ENCODE results near the gene SCYGR1. TPM values are rescaled to one million over a fixed set of nuclear protein-coding genes. Genes with fewer than 3 reads are reported as not detected.

SCYGR1 gene
- total and polyA plus RNA-seq, 2 of the 13 experiments (the other 11 are each of a cell fraction or from before 2014, with no cell fraction given) = not detected

GRCh38 chr2:227406177-227407031 is 18.7 kb upstream of the SCYGR1 start (continued):
- no peak for TF ChIP-seq GMEB1 (CRISPR knock-in tag; IDR thresholded peaks at IDR 0.05; ENCODE audit: borderline replicate concordance)
- TF ChIP-seq ATF7 (IDR thresholded peaks at IDR 0.05) = no peak
- no peak for TF ChIP-seq ATF7 (CRISPR knock-in tag; IDR thresholded peaks at IDR 0.05)
- TF ChIP-seq, protein P1, sequence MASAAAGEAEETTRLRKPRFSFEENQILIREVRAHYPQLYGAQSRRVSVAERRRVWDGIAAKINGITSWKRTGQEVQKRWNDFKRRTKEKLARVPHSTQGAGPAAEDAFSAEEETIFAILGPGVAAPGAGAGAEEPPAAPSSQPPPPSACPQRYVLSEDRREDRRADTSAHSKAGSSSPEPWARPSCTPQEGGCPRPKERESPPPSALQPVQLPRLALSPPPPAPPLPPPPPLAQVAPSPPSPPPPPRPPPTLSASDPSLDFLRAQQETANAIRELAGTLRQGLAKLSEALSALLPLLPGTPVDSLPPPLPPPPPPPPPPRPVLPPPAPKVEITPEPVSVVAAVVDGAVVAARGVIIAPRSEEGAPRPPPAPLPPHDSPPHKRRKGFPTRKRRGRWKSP (CRISPR knock-in tag; IDR thresholded peaks at IDR 0.05) = peak; percentile 62; the same call in 1 of the 2 replicates
- no peak for TF ChIP-seq ZNF207 (IDR thresholded peaks at IDR 0.05; ENCODE audit: borderline replicate concordance)
- peak; percentile 78 for TF ChIP-seq ZBTB7B (CRISPR knock-in tag; IDR thresholded peaks at IDR 0.05)
- TF ChIP-seq, protein P2, sequence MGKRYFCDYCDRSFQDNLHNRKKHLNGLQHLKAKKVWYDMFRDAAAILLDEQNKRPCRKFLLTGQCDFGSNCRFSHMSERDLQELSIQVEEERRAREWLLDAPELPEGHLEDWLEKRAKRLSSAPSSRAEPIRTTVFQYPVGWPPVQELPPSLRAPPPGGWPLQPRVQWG (CRISPR knock-in tag; IDR thresholded peaks at IDR 0.05; ENCODE audit: borderline replicate concordance, low read depth) = no peak
- TF ChIP-seq, protein P3, sequence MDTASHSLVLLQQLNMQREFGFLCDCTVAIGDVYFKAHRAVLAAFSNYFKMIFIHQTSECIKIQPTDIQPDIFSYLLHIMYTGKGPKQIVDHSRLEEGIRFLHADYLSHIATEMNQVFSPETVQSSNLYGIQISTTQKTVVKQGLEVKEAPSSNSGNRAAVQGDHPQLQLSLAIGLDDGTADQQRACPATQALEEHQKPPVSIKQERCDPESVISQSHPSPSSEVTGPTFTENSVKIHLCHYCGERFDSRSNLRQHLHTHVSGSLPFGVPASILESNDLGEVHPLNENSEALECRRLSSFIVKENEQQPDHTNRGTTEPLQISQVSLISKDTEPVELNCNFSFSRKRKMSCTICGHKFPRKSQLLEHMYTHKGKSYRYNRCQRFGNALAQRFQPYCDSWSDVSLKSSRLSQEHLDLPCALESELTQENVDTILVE (CRISPR knock-in tag; IDR thresholded peaks at IDR 0.05) = peak; percentile 83
- no peak for TF ChIP-seq TRIM22 (IDR thresholded peaks at IDR 0.05)
- TF ChIP-seq, protein P4, sequence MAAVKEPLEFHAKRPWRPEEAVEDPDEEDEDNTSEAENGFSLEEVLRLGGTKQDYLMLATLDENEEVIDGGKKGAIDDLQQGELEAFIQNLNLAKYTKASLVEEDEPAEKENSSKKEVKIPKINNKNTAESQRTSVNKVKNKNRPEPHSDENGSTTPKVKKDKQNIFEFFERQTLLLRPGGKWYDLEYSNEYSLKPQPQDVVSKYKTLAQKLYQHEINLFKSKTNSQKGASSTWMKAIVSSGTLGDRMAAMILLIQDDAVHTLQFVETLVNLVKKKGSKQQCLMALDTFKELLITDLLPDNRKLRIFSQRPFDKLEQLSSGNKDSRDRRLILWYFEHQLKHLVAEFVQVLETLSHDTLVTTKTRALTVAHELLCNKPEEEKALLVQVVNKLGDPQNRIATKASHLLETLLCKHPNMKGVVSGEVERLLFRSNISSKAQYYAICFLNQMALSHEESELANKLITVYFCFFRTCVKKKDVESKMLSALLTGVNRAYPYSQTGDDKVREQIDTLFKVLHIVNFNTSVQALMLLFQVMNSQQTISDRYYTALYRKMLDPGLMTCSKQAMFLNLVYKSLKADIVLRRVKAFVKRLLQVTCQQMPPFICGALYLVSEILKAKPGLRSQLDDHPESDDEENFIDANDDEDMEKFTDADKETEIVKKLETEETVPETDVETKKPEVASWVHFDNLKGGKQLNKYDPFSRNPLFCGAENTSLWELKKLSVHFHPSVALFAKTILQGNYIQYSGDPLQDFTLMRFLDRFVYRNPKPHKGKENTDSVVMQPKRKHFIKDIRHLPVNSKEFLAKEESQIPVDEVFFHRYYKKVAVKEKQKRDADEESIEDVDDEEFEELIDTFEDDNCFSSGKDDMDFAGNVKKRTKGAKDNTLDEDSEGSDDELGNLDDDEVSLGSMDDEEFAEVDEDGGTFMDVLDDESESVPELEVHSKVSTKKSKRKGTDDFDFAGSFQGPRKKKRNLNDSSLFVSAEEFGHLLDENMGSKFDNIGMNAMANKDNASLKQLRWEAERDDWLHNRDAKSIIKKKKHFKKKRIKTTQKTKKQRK (IDR thresholded peaks at IDR 0.05; ENCODE audit: low read length) = no peak
- TF ChIP-seq ZNF10 (CRISPR knock-in tag; IDR thresholded peaks at IDR 0.05; ENCODE audit: borderline replicate concordance, low read depth) = no peak
- TF ChIP-seq, protein P5, sequence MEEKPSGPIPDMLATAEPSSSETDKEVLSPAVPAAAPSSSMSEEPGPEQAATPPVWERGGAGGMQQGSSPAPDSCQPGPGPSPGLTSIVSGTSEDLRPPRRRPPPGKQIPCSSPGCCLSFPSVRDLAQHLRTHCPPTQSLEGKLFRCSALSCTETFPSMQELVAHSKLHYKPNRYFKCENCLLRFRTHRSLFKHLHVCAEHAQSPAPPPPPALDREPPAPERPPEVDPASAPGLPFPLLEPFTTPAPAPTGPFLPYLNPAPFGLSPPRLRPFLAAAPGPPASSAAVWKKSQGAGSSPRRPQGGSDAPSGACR (CRISPR knock-in tag; IDR thresholded peaks at IDR 0.05) = 0 out of 2 replicates have a peak, but pooled peaks have one; percentile 21
- TF ChIP-seq PAF1 (CRISPR knock-in tag; IDR thresholded peaks at IDR 0.05) = no peak
- 0 out of 2 replicates have a peak, but pooled peaks have one; percentile 43 for TF ChIP-seq ZNF24 (IDR thresholded peaks at IDR 0.05)
- TF ChIP-seq, protein P6, sequence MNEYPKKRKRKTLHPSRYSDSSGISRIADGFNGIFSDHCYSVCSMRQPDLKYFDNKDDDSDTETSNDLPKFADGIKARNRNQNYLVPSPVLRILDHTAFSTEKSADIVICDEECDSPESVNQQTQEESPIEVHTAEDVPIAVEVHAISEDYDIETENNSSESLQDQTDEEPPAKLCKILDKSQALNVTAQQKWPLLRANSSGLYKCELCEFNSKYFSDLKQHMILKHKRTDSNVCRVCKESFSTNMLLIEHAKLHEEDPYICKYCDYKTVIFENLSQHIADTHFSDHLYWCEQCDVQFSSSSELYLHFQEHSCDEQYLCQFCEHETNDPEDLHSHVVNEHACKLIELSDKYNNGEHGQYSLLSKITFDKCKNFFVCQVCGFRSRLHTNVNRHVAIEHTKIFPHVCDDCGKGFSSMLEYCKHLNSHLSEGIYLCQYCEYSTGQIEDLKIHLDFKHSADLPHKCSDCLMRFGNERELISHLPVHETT (CRISPR knock-in tag; conservative IDR thresholded peaks at IDR 0.05) = no peak
- TF ChIP-seq PHB2 (IDR thresholded peaks at IDR 0.05; ENCODE audit: partially characterized antibody) = no peak
- no peak for TF ChIP-seq TBL1XR1 (IDR thresholded peaks at IDR 0.05; ENCODE audit: borderline replicate concordance, low read length, partially characterized antibody)

All from HepG2 (cell line).